Spleen (tissue), 7 donors: ENCODE data around the gene TMEM192.
"Not testable (repeated sequence)": the region's sequence is repeated elsewhere in the genome, so short reads cannot be mapped to it uniquely, and the experiment has no call there.

Source experiments
- CTCF ChIP-seq, 11 experiments: fragments of 200-600 bp in 7 of 11; fragments of 450-650 bp in 4 of 11; sonication (generic) in 4 of 11; IDR thresholded peaks in 8 of 11; conservative IDR thresholded peaks in 3 of 11; 1 replicate in 7 of 11; 2 replicates in 4 of 11; pipeline versions ENCODE4 v1.4.0 to v1.8.0; 2016 to 2021; ENCODE audit warnings: antibody characterized with exemption in 11 of 11, inconsistent platforms in 4 of 11, mild to moderate bottlenecking in 1 of 11
- POLR2A ChIP-seq, 3 donors: fragments of 450-650 bp; IDR thresholded peaks; one replicate each; pipeline ENCODE4 v1.5.1; 2017; ENCODE audit warnings: antibody characterized with exemption in 3 of 3, mild to moderate bottlenecking in 1 of 3
- POLR2AphosphoS5 ChIP-seq, 3 donors: sonication (generic); formaldehyde crosslinking; IDR thresholded peaks; one replicate each; pipeline ENCODE4 v1.5.1; 2017; ENCODE audit warnings: antibody characterized with exemption in 3 of 3
- donor health status: DM: no; HTN: no; CAD: no; lungs with moderate emphysema.
- donor health status: DM: no; HTN: no; CAD: no.
- donor health status: DM: no; HTN: no; CAD: no.

GRCh38 chr4:165092187-165092586, 20.5 kb downstream of the TMEM192 start:
- TF ChIP-seq CTCF (IDR thresholded peaks at IDR 0.05 in 8 of 11, conservative IDR thresholded peaks at IDR 0.05 in 3 of 11); POLR2AphosphoS5 (IDR thresholded peaks at IDR 0.05); POLR2A (IDR thresholded peaks at IDR 0.05): not testable (repeated sequence)
